HG03460 (cell line): Measurements from ENCODE around the gene SLC4A5.
A peak's percentile ranks its signal among the peaks of the same experiment; 100 is the strongest.

Source experiments
- ATAC-seq: cut with Tn5 transposase; IDR thresholded peaks from one replicate; pipeline ENCODE4 v1.9.1; 2021; ENCODE audit not compliant: unreplicated experiment

The SLC4A5 gene, protein sequence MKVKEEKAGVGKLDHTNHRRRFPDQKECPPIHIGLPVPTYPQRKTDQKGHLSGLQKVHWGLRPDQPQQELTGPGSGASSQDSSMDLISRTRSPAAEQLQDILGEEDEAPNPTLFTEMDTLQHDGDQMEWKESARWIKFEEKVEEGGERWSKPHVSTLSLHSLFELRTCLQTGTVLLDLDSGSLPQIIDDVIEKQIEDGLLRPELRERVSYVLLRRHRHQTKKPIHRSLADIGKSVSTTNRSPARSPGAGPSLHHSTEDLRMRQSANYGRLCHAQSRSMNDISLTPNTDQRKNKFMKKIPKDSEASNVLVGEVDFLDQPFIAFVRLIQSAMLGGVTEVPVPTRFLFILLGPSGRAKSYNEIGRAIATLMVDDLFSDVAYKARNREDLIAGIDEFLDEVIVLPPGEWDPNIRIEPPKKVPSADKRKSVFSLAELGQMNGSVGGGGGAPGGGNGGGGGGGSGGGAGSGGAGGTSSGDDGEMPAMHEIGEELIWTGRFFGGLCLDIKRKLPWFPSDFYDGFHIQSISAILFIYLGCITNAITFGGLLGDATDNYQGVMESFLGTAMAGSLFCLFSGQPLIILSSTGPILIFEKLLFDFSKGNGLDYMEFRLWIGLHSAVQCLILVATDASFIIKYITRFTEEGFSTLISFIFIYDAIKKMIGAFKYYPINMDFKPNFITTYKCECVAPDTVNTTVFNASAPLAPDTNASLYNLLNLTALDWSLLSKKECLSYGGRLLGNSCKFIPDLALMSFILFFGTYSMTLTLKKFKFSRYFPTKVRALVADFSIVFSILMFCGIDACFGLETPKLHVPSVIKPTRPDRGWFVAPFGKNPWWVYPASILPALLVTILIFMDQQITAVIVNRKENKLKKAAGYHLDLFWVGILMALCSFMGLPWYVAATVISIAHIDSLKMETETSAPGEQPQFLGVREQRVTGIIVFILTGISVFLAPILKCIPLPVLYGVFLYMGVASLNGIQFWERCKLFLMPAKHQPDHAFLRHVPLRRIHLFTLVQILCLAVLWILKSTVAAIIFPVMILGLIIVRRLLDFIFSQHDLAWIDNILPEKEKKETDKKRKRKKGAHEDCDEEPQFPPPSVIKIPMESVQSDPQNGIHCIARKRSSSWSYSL

DNA sequence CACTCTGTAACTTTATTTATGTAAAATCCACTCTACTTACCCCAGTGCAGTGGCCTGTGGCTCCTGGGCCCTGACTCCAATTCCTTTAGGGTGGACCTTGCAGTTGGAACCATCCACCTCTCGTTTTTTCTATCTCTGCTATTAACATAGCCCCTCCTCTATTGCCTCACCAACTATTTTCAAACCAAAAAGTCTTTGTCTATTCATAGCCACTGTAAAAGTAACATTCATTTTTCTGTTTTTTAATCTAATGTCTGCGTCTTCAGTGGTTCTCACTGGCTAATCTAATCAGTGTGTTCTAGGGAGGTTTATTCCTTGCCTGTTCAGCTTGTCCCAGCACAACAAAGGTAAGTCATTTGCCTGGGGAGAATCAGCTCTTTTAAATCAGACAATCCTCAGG, at the start of gene SLC4A5:
Gene SLC4A5 (minus strand): TSS at position 101 of the 400 bp plus-strand sequence. CDS start 28,393 bp downstream, outside the sequence.
- no peak for ATAC-seq

- no peak for ATAC-seq
Measured at GRCh38 chr2:74392449-74392743, 49.2 kb upstream of the SLC4A5 start.

DNA sequence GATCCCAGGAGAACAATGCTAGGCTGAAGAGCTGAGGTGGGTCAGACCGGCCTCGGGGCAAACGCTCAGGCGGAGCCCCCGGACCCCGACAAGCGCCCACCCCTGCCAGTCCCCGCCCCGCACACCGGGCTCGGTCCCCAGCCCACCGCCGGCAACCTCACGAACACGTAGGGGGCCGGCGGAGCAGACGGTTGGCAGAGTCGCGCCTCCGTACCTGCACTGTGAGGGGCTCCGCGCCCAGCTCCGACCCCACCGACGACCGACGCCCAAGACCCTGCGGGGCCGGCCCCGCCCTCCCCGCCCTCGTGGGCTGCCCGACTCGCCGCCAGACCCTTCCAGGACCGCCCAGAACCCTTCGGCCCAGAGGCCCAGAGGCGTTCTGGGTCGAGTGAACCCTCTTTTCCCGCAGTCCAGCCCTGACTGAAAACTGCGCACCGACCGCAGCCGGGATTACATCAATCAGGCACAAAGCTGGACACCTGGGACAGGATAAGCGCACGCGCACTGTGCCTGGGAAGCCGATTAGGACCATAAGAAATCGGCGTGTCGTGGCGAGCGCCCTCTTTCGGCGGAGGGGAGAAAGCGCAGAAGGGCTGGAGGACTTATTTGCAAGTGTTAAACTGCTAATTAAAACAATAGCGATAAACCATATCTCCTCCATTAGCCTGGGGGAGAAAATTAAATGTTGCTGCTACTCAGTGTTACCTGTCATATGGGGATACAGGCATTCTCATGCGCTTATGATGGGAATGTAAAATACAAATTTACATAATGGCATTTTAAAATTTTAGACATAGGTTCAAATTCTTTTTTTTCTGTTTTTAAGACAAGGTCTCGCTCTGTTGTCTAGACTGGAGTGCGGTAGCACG, 48.6 kb upstream of the SLC4A5 start:
- ATAC-seq = peak; percentile 57

DNA sequence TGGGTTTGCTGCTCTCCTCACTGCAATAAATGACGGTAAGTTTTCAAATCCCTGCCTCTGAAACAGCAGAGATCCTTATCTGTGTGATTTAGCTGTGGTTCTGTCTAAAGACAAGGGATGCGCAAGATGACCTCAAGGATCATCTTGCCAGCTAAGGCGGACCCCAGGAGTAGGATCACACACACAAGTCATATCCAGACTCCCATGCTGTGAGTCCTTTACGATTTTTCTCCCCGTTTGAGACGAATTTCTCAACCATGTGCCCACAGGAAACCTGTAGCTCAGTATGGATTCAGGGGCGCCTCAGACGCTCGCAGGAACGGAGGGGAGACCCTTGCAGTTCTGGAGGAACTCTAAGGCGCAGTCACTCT, 48.0 kb upstream of the SLC4A5 start:
- peak; percentile 4 for ATAC-seq

DNA sequence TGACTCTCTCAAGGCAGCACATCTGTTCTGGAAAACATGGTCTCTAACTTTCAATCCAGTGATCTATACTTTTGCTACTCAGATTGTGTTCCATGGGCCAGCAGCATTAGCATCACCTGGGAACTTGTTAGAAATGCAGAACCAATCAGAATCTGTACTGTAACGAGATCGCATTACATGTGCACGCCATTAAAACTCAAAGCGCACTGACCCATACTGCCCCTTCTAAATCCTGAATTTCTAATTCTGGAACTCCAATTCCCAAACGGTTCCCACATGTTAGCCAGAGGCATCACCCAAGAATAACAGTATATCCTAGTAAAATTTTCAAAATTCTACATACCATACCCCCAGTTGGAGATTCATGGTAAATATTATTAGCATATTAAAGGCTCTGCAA, 47.4 kb upstream of the SLC4A5 start:
- no peak for ATAC-seq

GRCh38 chr2:74387346-74387745, 44.1 kb upstream of the SLC4A5 start:
- ATAC-seq = no peak

GRCh38 chr2:74385396-74385795, 42.2 kb upstream of the SLC4A5 start:
- no peak for ATAC-seq

- ATAC-seq = no peak
Measured at GRCh38 chr2:74384051-74384450, 40.8 kb upstream of the SLC4A5 start.

GRCh38 chr2:74383254-74383653, 40.0 kb upstream of the SLC4A5 start:
- no peak for ATAC-seq

- no peak for ATAC-seq
Measured at GRCh38 chr2:74381751-74382150, 38.5 kb upstream of the SLC4A5 start.

DNA sequence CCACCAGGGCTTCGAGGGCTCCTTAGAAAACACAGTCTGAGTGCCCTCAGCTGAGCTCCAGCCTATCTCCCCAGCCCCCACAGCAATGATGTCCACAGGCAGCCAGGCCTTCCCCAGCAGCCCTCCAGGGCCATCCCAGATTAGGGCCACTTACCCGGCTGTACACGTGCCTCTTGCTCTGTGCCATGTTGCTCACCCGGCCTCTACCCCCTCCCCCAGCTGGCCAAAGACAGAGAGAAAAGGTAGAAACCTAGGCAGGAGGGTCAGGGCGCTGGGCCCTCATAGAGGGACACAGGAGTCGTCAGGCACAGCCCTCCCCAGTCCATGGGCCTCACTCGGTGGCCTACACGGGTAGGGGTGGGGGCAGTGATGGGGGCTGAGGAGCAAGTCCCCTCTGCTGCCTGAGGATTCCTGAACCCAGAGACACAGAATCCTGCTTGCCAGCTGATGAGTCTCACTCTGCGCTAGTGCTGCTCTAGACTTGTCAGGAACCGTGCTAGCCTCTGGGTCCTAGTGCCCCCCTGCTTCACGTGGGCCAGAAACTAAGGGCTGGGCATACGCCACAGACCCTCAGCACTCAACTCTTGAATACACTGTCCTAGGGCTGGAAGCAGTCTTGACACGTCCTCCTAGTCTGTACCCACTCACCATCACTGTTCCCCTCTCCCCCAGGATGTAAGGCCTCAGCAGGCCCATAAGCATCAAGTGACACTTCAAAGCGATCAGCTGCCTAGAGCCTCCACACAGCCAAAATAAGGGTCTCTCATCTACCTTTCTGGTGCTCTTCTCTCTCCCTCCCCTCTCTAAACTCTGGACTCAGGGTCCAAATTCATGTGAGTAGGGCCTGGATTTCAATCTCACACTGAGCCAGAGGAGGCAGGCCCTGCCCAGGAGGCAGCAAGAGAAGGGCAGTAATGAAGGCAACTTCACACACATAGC, 36.9 kb upstream of the SLC4A5 start, which contains the start of gene DCTN1:
Gene DCTN1 (minus strand): TSS at position 461 of the 939 bp plus-strand sequence. CDS start 274 bp downstream, at position 187.
- ATAC-seq = no peak

GRCh38 chr2:74378007-74378406, 34.8 kb upstream of the SLC4A5 start:
- no peak for ATAC-seq

- ATAC-seq = no peak
Measured at GRCh38 chr2:74375838-74376237, 32.6 kb upstream of the SLC4A5 start.

GRCh38 chr2:74374509-74375205, 31.4 kb upstream of the SLC4A5 start:
- ATAC-seq = no peak

DNA sequence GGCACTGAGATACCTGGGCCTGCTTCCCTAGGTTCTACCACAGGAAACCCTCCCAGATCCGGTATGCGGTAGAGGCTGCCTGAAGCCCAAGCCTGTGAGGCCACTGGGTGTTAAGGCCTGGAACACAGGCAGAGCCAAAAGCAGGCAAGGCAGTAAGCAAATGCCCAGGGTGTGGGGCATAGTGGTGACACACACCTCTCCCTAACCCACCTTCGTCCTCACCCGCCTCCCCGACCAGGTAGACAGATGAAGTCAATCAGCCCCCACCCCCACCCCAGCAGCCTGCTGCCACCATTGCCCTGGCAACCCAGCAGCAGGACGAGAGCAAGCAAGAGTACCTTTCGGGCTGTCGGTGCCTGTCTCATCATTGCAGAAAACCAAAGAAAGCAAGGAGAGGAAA, 30.8 kb upstream of the SLC4A5 start:
- no peak for ATAC-seq

DNA sequence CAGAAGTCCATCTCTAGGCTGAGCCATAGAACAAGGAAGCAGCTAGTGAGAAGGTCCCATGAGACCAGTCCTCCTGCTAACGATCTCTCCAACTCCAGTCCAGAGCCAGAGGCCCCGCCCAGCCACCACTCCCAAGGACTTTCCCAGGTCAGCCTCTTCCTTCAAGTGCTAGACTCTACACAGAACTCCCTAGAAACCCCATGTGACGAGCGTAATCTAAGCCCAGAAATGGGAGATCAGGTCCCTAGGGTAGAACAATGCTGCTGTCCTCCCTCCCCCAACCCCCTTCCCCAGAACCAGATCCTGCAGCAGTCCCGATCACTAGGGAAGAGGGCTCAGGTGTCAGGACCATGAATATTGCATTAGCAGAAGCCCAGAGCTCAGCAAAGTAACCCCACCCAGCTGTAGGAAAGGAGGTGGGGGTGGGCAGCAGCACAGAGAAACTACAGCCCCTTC, 30.0 kb upstream of the SLC4A5 start:
- ATAC-seq = no peak

- ATAC-seq = no peak
Measured at GRCh38 chr2:74372674-74373073, 29.5 kb upstream of the SLC4A5 start.

DNA sequence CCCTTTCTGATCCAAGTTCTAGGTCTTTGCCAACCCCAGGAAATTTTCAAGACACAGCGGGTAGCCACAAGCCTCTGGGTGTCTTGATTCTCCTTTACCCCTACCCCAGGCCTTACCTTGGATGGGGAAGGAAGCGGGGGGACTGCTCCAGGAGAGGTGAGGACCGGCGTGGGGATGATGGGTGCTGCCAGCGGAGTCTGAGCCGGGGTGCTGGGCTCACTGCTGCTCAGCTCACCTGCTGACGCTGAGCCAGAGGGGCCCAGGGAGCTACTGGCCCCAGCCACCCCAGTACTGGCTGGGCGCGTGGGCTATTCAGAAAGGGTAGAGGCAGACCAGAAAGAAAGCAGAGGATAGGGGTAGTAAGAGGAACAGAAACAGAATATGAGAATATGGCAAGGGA, 28.2 kb upstream of the SLC4A5 start:
- no peak for ATAC-seq

DNA sequence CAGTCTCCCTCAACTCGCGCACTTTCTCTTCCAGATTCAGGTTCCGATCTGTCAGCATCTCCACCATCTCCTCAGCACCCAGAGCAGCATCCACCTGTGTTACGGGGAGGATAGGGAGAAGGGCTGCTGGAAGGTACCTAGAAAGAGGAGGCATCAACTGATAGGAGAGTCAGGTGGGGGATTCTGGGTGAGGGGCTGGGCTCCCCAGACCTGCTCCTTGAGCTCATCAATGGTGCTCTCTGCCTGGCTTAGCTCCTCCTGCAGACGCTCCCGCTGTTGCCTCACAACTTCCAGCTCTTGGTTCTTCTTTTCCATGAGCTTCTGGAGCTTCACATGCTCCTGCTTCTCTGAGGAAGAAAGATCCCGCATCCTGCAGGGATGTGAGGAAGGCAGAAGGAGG, 26.8 kb upstream of the SLC4A5 start:
- ATAC-seq = no peak
